Erythroblast (primary cell): ENCODE measurements around the gene PIANP.
A peak's percentile ranks its signal among the peaks of the same experiment; 100 is the strongest.

Experiments
- DNase-seq, 2 experiments: peaks; one replicate each; lab custom pipeline; 2025; lab: John Stamatoyannopoulos, UW
- GATA1 ChIP-seq: IDR thresholded peaks from 2 replicates; pipeline ENCODE4 v1.6.1; 2011; ENCODE audit warnings: low read depth, mild to moderate bottlenecking, control low read depth, low read length, moderate library complexity
- POLR2A ChIP-seq: IDR thresholded peaks from 2 replicates; pipeline ENCODE4 v1.6.1; 2011; ENCODE audit warnings: mild to moderate bottlenecking, low read length

The PIANP gene

GRCh38 chr12:6697584-6698351, 2.8 kb downstream of the PIANP start:
- TF ChIP-seq POLR2A (no peak), GATA1 (no peak)
- peak; percentile 40 to 66 for DNase-seq

GRCh38 chr12:6696690-6697583, 3.7 kb downstream of the PIANP start:
- no peak for TF ChIP-seq POLR2A
- DNase-seq = no peak

- no peak for DNase-seq
- no peak for TF ChIP-seq GATA1
- no peak for TF ChIP-seq POLR2A
Measured at GRCh38 chr12:6695313-6696045, 5.1 kb downstream of the PIANP start.

- DNase-seq = no peak
- TF ChIP-seq POLR2A = no peak
- TF ChIP-seq GATA1 = no peak
Measured at GRCh38 chr12:6694701-6695100, 5.9 kb downstream of the PIANP start.

- TF ChIP-seq GATA1 (no peak), POLR2A (no peak)
- DNase-seq = no peak
Measured at GRCh38 chr12:6693832-6694355, 6.7 kb downstream of the PIANP start.

GRCh38 chr12:6692888-6693287, 7.7 kb downstream of the PIANP start:
- no peak for TF ChIP-seq GATA1
- TF ChIP-seq POLR2A = no peak
- no peak for DNase-seq

GRCh38 chr12:6691473-6691872, 9.1 kb downstream of the PIANP start:
- no peak for DNase-seq
- TF ChIP-seq GATA1 = no peak
- TF ChIP-seq POLR2A = no peak

GRCh38 chr12:6688999-6689882, 11.4 kb downstream of the PIANP start, which contains the start of gene ZNF384:
Gene ZNF384 (minus strand): TSS chr12:6689375. CDS start chr12:6679520, 9,855 bp downstream.
- peak; percentile 98 to 99 for DNase-seq
- no peak for TF ChIP-seq GATA1
- peak; percentile 92 for TF ChIP-seq POLR2A

- peak; percentile 69 to 72 for DNase-seq
- TF ChIP-seq GATA1 (no peak), POLR2A (no peak)
Measured at GRCh38 chr12:6688543-6688998, 12.0 kb downstream of the PIANP start.

- no peak for TF ChIP-seq POLR2A
- no peak for TF ChIP-seq GATA1
- no peak for DNase-seq
Measured at GRCh38 chr12:6685814-6686213, 14.8 kb downstream of the PIANP start.

GRCh38 chr12:6684609-6685008, 16.0 kb downstream of the PIANP start:
- TF ChIP-seq GATA1 (no peak), POLR2A (no peak)
- DNase-seq = peak; percentile 71 to 74

- DNase-seq = no peak
- TF ChIP-seq GATA1 (no peak), POLR2A (no peak)
Measured at GRCh38 chr12:6676962-6677361, 23.7 kb downstream of the PIANP start.
